H54 (cell line): ENCODE results near the gene KLHL29.

Experiments
- DNase-seq: peaks from one replicate; pipeline ENCODE4 v3.0.0; 2011; ENCODE audit warnings: low spot score, mixed read lengths; ENCODE audit not compliant: insufficient read length
- FAIRE-seq: peaks from 3 replicates; lab custom pipeline; 2011; peaks lifted over from hg19 to GRCh38; lab: Jason Lieb, UNC
- POLR2A ChIP-seq: IDR thresholded peaks from 2 replicates; pipeline ENCODE4 v1.6.1; 2011; ENCODE audit warnings: low read depth, mild to moderate bottlenecking, low read length

Gene KLHL29

GRCh38 chr2:23692851-23693605 lies 308.0 kb downstream of the KLHL29 start:
- no peak for DNase-seq

DNA sequence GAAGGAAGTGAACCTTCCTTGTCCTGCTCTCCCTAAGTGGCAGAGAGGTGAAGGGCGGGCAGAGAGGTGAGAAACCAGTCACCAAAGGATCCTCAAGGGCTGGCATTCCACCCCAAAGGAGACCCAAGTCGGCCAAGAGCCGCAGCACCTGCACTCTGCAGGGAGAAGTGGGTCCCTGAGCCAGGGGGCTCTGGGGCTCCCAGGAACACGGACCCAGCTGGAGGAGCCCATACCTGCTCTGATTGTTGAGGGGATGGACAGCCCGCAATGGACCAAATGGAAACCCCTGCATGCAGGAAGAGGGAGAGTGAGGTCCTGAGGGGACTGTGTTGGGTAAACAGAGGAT lies 308.6 kb downstream of the KLHL29 start:
- no peak for FAIRE-seq
- no peak for DNase-seq
- no peak for TF ChIP-seq POLR2A

More at GRCh38 chr2:23692851-23693605, 308.0 kb downstream of the KLHL29 start:
- FAIRE-seq: no peak
- TF ChIP-seq POLR2A: no peak

GRCh38 chr2:23694058-23695045 lies 309.4 kb downstream of the KLHL29 start:
- FAIRE-seq (no peak), DNase-seq (no peak)
- no peak for TF ChIP-seq POLR2A

DNA sequence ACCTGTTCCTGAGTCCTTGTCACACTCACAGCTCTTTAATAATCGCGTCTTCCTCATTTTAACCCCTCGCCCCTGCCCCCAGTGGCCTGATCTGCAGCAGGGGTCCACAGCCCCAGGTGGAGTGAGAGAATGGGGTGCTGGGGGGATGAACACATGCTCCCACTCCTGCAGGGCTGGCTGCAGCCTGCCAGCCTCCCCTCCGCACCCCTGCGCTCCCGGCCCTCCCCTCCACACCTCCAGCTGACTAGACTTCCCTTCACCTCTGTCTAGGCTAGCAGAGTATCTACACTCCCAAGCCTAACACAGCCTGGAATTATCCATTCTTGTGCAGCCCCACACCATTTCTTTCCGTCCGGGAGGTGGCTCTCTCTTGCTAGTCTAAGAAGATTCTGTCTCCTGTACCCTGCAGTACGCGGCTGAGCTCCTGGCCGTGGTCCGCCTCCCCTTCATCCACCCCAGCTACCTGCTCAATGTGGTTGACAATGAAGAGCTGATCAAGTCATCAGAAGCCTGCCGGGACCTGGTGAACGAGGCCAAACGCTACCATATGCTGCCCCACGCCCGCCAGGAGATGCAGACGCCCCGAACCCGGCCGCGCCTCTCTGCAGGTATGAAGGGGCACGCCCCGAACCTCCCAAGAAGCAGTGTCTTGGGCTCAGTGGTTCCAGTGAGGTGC lies 310.4 kb downstream of the KLHL29 start:
- no peak for FAIRE-seq
- no peak for DNase-seq
- no peak for TF ChIP-seq POLR2A

- no peak for DNase-seq
- no peak for TF ChIP-seq POLR2A
- no peak for FAIRE-seq
Measured at GRCh38 chr2:23695890-23696751, 311.1 kb downstream of the KLHL29 start.

GRCh38 chr2:23696752-23697045 lies 311.7 kb downstream of the KLHL29 start:
- no peak for TF ChIP-seq POLR2A
- DNase-seq (no peak), FAIRE-seq (no peak)

- FAIRE-seq (no peak), DNase-seq (no peak)
- no peak for TF ChIP-seq POLR2A
Measured at GRCh38 chr2:23697256-23698075, 312.5 kb downstream of the KLHL29 start.

DNA sequence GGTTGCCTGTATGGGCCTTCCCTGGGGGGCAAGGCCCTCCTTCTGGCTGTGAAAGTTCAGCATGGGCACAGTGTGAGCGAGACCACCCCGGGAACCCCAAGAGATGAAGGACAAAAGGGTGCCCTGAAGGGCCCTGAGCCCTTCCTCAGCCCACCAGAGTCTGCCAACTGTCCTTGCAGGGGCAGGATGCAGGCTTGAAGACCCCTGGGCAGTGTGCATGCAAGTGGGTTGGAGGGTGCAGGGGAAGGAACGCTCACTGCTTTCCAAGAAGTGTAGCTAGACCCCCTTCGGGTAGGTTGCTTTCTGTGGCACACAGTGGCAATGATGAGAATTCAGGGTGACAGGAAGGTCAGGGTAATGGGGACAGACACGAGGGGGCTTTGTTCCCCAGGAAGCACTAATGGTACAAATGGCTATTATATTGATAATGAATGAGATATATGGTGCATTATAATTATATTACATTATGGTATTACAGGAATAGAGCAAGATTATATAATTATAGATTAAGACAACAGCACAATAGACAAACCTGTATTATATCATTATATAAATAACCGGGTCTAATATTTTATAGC lies 313.2 kb downstream of the KLHL29 start:
- no peak for DNase-seq
- TF ChIP-seq POLR2A: no peak
- no peak for FAIRE-seq

DNA sequence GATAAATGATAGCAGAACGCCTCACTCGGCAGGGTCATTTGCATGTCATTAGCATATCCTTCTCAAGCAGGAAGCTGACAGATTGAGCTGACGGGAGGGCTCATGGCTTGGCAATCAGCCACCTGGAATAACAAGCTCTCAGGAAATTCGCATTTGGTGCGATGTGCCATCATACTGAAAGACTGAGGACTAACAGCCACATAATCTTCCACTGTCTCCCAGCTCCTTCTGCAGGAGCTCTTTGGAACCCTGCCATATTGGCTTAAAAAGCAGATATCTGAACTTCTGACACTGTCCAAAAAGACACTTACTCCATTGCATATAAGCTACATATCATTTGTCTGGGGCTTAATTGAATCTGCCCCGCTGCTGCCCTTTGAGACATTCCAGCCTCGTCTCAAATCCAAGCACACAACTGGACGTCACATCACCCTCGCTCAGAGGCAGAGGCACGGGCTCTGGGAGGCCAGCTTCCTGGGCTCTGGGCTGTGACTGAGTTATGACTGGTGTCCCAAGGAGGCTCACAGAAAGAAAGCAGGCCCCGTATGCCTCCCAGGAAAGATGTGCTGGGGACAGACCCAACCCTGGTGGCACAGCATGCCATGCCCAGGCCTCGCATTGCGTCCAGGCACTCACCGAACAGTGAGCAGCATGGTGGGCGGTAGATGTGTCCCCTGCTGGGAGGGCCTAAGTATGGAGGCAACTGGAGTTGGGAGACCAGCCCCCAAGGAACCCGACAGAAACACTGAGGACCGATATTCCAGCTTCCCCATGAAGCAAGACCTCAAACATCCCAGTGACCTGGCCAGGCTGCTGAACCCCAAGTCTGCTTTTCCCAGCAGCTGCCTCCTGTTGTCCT lies 314.0 kb downstream of the KLHL29 start:
- FAIRE-seq: no peak
- DNase-seq: no peak

DNA sequence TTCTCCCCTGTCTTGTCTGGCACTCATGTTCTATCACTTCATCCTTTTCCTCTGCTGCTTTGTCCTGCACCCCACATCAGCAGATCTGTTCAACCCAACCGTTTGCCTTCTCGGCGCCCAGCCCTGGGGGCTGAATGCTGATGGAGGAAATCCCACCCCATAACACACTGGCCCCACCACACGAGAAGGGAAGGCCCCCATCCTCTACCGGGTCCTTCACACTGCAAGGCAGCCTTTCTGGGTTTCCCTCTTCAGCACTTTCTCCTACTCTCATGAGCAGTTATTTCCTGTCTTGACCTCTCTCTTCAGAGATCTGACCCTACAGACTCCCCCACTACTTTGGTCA lies 314.6 kb downstream of the KLHL29 start:
- no peak for FAIRE-seq
- TF ChIP-seq POLR2A: no peak
- DNase-seq: no peak

More for the DNA sequence above, 314.0 kb downstream of the KLHL29 start:
- TF ChIP-seq POLR2A: no peak

- DNase-seq (no peak), FAIRE-seq (no peak)
- TF ChIP-seq POLR2A: no peak
Measured at GRCh38 chr2:23700627-23701026, 315.6 kb downstream of the KLHL29 start.
